HG03064 (cell line): ENCODE results near the gene SLC22A5.
A peak's percentile ranks its signal among the peaks of the same experiment; 100 is the strongest.
"Not testable (repeated sequence)": the region's sequence is repeated elsewhere in the genome, so short reads cannot be mapped to it uniquely, and the experiment has no call there.

ENCODE experiments used
- ATAC-seq: cut with Tn5 transposase; IDR thresholded peaks from one replicate; pipeline ENCODE4 v1.9.1; 2021; ENCODE audit warnings: low read depth; ENCODE audit not compliant: unreplicated experiment

The SLC22A5 gene

DNA sequence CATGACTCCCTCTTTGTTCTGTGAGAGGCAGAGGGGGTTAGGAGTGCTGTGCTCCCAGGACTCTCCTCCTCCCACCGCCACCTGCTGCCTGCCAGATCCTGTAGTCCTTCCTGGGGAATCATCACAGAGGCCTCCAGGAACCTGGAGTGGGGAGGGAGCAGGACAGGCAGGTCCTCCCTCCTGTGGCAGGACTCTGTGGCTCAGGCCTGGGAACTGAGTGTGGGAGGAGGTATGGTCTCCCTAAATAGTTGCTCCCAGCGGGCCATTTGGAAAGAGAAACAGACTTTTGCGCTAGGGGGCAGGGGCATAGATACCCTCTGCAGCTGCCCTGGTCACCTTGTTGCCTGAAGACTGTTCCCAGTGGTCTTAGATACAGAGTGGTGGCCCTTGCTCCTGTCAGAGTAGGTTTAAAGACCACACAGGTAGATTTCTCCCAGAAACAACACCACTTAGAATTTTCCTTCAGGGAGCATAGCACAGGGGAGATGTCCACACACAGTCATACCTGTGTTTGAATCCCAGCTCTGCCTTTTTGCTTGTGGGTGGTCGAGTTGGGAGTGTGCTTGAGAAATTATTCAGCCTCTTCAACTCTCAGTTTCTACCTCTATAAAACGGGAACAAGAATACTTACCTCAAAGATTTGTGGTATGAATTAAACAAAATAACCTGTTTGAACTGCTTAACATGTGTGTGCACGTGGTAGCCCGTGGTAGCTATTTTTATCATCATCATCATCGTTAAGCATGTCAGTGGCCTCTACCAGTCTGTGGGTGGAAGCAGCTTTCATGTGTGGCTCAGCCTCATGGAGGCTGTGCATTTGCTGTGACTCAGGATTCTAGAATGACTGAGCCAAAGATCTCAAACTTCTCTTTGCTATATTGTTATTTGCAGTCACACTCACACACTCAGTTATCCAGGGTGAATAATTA is 55.8 kb downstream of the SLC22A5 start:
- ATAC-seq, result peak; percentile 39

DNA sequence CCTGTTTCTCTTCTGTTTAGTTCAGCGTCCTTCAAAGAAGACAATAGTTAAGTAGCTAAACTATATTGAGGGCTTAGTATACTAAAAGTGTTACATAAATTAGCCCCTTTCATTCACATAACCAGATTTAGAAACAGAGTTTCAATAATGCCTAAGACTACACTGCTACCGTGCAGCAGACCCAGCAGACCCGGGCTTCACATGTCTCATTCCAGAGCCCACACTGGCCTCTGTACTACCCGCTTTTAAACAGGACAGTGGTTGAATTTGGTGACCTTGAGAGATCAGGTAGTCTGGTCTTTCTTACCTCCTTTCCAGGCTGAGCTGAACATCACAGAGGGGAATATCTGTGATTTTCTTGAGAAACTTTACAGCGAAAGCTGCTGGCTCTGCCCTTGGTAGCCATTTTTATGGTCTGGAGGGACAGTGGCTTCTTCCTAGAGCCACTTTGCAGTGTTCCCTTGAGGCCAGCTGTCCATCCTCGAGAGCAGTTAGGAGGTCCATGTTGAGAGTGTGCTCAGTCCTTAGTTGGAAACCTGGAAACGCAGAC is 56.5 kb downstream of the SLC22A5 start:
- peak; percentile 2 for ATAC-seq

GRCh38 chr5:132426525-132427138 is 57.1 kb downstream of the SLC22A5 start:
- ATAC-seq, result no peak

GRCh38 chr5:132427281-132428146 is 58.0 kb downstream of the SLC22A5 start:
- no peak for ATAC-seq

DNA sequence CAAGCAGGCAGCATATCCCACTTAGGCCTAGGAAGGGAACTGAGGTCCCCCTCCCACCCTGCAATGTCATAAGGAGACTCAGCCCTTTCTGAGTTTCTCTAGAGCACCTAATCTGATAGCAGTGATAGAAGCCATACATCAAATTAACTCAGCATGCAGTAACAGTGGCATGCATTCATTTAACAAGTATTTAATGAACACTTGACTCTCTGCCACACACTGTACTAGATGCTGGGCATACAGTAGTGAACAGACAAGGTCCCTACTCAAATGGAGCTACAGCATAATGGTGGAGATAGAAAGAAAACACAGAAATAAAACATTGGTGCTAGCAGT is 58.6 kb downstream of the SLC22A5 start:
- ATAC-seq, result no peak

DNA sequence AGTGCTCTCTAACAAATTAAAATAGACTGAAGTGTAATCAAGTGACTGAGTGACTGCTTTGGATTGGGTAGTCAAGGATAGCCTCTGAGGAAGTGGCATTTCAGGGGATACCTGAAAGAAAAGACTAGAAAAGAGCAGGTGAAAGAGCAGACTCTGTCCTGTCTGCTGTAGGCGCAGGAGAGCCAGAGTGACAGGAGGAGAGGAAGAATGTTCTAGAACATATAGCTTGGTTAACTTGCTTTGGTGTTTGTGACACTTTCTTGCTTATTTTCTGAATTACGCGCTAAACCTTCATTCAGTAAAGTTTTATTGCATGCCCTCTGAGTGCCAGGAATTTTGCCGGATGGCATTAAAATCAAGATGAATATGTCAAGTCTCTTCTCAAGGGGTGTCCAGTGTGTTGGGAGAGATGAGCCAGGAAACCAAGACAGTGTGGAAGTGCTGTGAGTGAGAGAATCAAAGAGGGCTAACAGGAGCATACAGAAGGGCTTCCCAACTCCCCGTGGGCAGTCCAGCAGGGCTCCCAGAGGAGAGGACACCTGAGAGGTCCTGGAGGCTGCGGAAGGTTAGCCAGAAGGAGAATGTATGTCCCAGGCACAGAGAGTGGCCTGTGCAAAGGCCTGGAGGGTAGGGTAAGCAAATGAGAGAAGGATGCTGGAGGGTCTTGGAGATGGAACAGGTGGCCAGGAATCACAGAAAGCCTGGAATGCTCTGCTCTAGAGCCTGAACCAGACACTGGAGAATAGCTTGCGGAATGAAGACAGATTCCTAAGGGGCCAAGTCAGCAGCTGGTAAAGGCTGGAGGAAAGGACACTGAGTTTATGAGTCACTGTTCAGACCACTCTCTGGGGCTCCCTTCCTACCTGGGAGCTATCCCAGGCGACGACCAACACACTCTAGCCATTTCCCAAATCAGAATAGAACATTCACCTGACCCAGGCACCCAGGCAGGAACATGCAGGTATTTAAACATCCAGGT is 59.3 kb downstream of the SLC22A5 start:
- ATAC-seq, result no peak

GRCh38 chr5:132429463-132430440 is 60.2 kb downstream of the SLC22A5 start:
- ATAC-seq, result no peak

GRCh38 chr5:132430746-132431145 is 61.2 kb downstream of the SLC22A5 start:
- no peak for ATAC-seq

DNA sequence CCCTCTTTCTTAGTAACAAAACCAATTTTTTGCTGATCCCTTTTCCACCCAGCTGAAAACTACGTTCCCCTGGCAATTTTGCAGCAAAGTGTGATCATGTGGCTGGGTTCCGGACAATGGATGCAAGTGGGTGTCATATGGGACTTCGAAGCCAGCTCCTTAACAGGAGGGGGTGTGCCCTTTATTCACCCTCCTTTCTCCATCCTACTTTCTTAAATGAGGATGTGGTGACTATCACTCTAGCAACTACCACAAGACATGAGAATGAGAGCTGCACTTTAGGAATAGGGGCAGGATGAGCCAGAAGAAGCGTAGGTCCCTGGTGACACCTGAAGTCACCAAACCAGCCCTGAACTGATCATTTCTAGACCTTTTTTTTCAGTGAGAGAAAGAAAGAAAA is 62.1 kb downstream of the SLC22A5 start:
- no peak for ATAC-seq

DNA sequence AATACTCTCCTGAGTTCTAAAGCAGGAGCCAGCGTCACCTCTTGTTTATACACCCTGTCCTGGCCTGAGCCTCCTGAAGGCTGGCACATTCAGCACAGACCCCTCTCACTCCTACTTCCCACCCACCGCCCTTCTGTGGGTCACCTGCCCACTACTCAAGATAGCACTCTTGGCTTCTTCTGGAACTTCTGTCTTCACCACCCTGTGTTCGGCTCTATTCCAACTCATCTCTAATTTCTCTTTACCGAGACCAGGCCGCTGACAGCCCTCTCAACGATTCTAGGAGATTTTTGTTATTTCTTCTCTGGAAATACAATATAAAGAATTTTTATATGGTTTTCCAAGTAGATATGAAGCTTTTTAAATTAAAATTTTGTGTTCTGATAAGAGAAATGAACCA is 63.6 kb downstream of the SLC22A5 start:
- ATAC-seq, result no peak

DNA sequence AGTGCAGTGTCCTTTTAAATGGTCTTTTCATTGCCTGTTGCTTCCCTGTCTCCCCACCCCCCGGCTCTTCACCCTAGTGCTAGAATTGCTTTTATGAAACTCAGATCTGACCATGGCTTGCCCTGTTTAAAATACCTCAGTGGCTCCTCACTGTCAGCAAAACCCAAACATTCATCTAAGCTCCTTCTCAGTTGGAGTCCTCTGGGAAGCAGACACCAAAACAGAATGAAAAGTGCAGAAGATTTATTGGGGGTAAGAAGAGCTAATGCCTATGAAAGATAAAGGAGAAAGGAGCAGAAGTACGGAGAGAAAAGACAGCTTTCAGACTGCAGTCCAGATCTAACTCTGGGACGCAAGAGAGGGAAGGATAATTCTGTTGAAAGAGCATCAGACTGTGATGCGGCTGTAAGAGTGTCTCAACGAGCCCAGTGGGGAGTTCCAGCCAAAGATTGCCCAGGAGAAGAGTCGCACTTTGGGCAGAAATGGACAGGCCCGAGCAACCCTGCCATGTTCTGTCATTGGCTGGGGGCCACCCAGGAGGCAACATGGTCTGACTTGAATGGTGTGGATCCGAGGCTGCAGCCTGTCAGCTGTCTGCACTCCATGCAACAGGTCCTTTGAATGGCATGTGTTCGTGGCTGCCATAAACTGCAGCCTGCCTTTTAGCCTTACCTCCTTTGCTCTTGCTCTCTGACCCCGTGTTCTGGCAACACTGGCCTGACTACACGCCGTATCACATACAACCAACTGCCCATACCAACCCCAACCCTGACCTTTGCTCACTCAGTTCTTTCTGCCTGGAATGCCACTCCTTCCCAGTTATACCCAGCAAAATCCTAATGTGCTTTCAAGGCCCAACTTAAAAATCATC is 65.1 kb downstream of the SLC22A5 start:
- ATAC-seq, result no peak

GRCh38 chr5:132435447-132435846 is 65.9 kb downstream of the SLC22A5 start:
- no peak for ATAC-seq

GRCh38 chr5:132435886-132436285 is 66.4 kb downstream of the SLC22A5 start:
- ATAC-seq, result no peak

DNA sequence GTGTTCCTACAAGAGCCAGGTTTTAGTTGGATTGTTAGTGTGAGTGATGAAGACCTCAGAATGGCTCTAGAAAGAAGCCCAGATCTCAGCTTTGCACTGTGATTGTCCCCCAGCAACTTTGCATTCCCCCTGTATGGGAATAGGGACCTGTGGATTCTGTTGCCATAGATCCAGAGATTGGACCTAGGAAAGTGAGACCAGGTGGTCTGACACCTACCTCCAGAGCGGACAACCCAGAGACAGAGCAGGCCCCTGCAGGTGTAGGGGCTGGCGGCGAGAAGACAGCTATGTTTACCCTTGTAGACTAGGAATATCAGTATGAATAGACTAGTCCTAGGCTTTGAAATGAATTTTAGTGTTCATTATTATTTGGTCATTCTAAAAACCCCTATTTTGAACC is 67.4 kb downstream of the SLC22A5 start:
- ATAC-seq, result no peak

DNA sequence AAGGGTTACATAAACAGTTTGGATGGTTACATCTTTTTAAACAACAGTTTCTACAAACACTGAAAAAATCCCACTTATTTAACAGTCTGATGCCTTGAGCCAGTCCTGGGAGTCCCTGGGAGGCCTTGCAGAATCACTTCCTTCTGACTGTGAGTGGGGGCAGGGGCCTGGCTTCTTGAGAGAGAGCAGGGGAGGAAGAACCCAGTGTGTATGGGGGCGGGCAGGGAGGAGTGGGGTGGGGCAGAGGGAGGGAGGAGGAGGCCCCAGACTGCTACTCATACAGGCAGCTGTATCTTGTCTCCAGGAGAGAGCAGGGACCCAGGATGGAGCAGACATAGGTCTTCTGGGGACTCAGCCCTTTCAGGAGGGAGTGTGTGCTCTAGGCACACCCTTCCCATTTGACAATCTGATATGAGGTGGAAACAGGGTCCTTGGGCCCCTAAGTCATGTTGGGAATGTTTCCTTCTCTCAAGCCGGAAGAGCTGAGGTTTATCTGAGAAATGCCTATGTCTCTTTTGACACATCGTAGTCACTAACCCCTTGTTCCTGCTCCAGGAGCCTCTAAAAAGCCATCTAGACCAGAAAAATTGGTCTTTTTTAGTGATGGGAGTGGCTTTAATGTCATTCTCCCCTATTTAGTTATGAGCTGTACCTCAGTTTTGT is 68.2 kb downstream of the SLC22A5 start:
- peak; percentile 85 for ATAC-seq

DNA sequence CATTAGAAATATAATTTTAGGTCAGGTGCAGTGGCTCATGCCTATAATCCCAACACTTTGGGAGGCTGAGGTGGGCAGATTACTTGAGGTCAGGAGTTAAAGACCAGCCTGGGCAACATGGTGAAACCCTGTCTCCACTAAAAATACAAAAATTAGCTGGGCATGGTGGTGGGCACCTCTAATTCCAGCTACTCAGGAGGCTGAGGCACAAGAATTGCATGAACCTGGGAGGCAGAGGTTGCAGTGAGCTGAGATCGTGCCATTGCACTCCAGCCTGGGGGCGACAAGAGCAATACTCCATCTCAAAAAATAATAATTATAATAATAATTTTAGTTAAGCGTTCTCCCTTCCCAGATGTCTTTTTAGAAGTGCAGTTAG is 68.7 kb downstream of the SLC22A5 start:
- not testable (repeated sequence) for ATAC-seq

GRCh38 chr5:132438917-132439316 is 69.4 kb downstream of the SLC22A5 start:
- no peak for ATAC-seq
